ENCODE results near the gene SHB.

DNA sequence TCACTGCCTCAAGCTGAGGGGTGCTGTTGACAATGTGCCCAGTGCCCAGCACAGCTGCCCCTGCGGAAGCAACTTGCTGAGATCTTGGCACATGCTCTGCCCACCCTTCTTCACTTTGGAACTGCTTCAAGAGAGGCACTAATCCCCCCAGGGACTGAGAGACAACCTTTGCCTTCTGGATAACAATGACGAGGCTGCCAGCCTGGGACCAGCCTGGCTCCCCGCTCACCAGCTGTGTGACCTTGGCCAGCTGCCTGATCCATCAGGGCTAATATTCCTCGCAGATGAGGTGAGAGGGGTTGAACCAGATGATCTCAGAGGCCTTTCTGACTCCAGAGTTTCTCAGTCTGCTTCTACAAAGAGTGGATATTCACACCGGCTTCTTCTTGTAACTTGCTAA, 81.0 kb downstream of the SHB start:
- TF ChIP-seq POLR2A (IDR thresholded peaks at IDR 0.05; ENCODE audit: low read depth, low read length) (no peak), EZH2 (IDR thresholded peaks at IDR 0.05; ENCODE audit: borderline replicate concordance, low read depth, low read length, severe bottlenecking) (no peak), MYC (IDR thresholded peaks at IDR 0.05; ENCODE audit: low read depth, low read length) (no peak), POLR2AphosphoS5 (IDR thresholded peaks at IDR 0.05; ENCODE audit: insufficient read depth, low read depth, low read length) (no peak), GATA2 (IDR thresholded peaks at IDR 0.05; ENCODE audit: insufficient read depth, insufficient read length, low read depth, low read length) (no peak), JUN (IDR thresholded peaks at IDR 0.05; ENCODE audit: borderline replicate concordance, insufficient read depth, insufficient read length, low read depth) (no peak)
- TF ChIP-seq, protein P1, sequence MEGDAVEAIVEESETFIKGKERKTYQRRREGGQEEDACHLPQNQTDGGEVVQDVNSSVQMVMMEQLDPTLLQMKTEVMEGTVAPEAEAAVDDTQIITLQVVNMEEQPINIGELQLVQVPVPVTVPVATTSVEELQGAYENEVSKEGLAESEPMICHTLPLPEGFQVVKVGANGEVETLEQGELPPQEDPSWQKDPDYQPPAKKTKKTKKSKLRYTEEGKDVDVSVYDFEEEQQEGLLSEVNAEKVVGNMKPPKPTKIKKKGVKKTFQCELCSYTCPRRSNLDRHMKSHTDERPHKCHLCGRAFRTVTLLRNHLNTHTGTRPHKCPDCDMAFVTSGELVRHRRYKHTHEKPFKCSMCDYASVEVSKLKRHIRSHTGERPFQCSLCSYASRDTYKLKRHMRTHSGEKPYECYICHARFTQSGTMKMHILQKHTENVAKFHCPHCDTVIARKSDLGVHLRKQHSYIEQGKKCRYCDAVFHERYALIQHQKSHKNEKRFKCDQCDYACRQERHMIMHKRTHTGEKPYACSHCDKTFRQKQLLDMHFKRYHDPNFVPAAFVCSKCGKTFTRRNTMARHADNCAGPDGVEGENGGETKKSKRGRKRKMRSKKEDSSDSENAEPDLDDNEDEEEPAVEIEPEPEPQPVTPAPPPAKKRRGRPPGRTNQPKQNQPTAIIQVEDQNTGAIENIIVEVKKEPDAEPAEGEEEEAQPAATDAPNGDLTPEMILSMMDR (IDR thresholded peaks at IDR 0.05; ENCODE audit: extremely low read depth in 1 of 2, insufficient read depth in 1 of 2, low read depth in 1 of 2, low read length in 2 of 2): no peak
- TF ChIP-seq, protein P2, sequence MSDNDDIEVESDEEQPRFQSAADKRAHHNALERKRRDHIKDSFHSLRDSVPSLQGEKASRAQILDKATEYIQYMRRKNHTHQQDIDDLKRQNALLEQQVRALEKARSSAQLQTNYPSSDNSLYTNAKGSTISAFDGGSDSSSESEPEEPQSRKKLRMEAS (IDR thresholded peaks at IDR 0.05; ENCODE audit: insufficient read depth, insufficient read length): no peak

Data from endothelial cell of umbilical vein (primary cell).